ENCODE data around the gene ABCC9. TPM values are rescaled to one million over a fixed set of nuclear protein-coding genes. Genes with fewer than 3 reads are reported as not detected.

Gene ABCC9
- not detected for polyA plus RNA-seq

DNA sequence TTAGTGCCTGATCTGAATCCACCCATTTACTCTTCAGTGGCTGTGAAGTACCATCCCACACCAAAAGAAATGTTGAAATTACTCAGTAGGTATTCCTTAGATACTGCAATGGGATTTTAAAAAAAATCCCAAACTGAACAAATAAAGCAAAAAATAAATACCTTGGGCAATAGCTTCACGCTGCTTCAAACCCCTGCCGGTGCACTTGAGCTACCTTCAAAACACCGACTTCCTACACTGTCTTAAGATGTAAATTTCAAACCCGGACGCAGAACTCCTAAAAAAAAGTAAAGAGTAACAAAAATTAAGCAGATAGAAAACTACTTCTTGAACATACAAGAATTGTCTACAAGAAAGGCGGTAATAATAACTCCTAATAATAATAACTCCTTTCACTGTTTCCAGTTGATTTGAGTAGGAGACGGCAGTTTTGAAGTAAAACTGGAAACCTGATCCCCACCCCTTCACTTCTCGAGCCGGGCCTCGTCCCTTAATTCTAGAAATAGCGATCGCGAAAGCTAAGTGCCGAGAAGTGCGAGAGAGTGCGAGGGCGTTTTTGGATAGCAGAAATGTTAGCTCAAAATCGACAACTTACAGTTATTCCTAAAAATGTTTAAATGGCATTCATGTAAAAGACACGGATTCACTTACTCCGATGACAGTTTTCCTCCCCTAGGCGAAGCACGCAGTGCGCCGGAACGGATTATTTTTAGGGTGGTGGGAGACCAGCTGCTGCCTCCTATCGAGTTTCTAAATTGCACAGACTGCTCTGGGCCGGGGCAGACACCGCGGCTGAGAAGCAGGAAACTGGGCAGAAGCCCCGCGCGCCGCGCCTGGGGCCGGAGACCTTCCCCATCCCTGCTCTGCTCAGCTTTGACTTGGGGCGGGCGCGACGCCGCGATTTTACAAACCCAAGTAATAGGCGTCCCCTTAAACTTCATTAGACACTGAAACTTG, at the start of gene ABCC9:
TSS of gene ABCC9 (minus strand) at position 878 of the 957 bp plus-strand sequence. CDS start 4,752 bp downstream, outside the sequence.
- Mint-ChIP-seq H3K27me3 (peaks cover 32% of the 10 kb centered on the region), H3K4me3 (peak within 1 kb of the TSS in 2 of 4 donors; percentile 25 to 34), H3K36me3 (no peaks in the 10 kb centered on the region), H3K9me3 (peaks cover 0 to 10% (median 1%) of the 10 kb centered on the region in 3 donors), H3K4me1 (peaks cover 2 to 10% (median 4%) of the 10 kb centered on the region in 3 donors), H3K27ac (peak within 1 kb of the TSS in 1 of 3 donors; percentile 23)

DNA sequence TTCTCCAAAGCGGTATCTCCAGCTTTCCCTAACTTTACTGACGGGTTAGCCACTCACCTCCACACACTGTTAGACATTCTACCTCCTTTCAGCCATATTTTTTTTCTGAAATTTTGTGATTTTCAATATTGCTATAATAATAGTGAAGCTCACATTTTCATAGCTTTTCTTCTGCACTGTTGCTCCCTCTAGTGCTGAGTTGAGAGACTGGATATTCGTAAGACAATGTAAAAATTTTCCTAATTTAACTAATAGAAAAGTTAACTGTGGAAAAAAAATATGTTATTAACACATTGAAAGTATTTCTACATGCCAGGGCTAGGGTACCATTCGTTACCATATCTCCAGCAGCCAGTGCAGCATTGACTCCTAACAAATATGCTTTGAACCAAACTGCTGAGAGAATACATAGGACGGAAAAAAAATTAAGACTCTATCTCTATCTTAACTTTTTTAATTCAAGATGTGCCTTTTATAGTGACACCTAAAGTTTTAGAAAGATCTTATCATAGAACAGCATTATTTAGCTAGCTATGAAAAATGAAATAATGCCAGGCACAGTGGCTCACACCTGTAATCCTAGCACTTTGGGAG, 48.7 kb upstream of the ABCC9 start:
- Mint-ChIP-seq H3K27ac (no peak overlapping the region), H3K4me1 (peaks cover 0 to 4% (median 0%) of the 10 kb centered on the region in 3 donors), H3K4me3 (no peak overlapping the region), H3K36me3 (no peaks in the 10 kb centered on the region), H3K9me3 (no peaks in the 10 kb centered on the region), H3K27me3 (no peaks in the 10 kb centered on the region)

- Mint-ChIP-seq H3K9me3 (no peaks in the 10 kb centered on the region), H3K36me3 (no peaks in the 10 kb centered on the region), H3K4me1 (peaks cover 0 to 4% (median 0%) of the 10 kb centered on the region in 3 donors), H3K27ac (no peak overlapping the region), H3K27me3 (no peaks in the 10 kb centered on the region), H3K4me3 (no peak overlapping the region)
Measured at GRCh38 chr12:21988619-21989018, 47.4 kb upstream of the ABCC9 start.

- H3K27ac Mint-ChIP-seq: no peak overlapping the region
- no peaks in the 10 kb centered on the region for H3K27me3 Mint-ChIP-seq
- H3K36me3 Mint-ChIP-seq: no peaks in the 10 kb centered on the region
- no peak overlapping the region for H3K4me3 Mint-ChIP-seq
- no peaks in the 10 kb centered on the region for H3K9me3 Mint-ChIP-seq
- peaks cover 0 to 2% (median 0%) of the 10 kb centered on the region in 3 donors for H3K4me1 Mint-ChIP-seq
Measured at GRCh38 chr12:21987755-21988154, 46.5 kb upstream of the ABCC9 start.

GRCh38 chr12:21985155-21985554, 43.9 kb upstream of the ABCC9 start:
- no peaks in the 10 kb centered on the region for H3K9me3 Mint-ChIP-seq
- no peaks in the 10 kb centered on the region for H3K36me3 Mint-ChIP-seq
- H3K4me1 Mint-ChIP-seq: no peaks in the 10 kb centered on the region

GRCh38 chr12:21984375-21984774, 43.1 kb upstream of the ABCC9 start:
- Mint-ChIP-seq H3K36me3 (no peaks in the 10 kb centered on the region), H3K27me3 (no peaks in the 10 kb centered on the region), H3K27ac (no peak overlapping the region), H3K9me3 (no peaks in the 10 kb centered on the region), H3K4me3 (no peak overlapping the region), H3K4me1 (no peaks in the 10 kb centered on the region)

More at GRCh38 chr12:21985155-21985554, 43.9 kb upstream of the ABCC9 start:
- H3K4me3 Mint-ChIP-seq: no peak overlapping the region
- H3K27ac Mint-ChIP-seq: no peak overlapping the region
- H3K27me3 Mint-ChIP-seq: no peaks in the 10 kb centered on the region

DNA sequence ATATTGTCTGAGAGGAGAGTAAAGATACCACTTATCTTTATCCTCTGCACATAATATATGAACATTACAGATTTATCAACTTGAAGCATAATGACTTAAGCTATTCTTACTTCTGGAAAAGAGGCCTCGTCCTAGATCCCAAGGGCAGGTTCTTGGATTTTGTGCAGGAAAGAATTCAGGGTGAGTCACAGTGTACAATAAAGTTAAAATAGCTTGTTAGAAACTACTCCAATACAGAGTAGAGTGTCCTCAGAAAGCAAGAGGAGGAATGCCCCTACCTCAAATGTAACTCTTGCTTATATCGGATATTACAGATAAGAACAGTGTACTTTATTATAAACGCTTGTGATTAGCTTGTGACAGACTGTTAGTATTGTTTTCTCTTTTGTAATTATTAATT, 41.9 kb upstream of the ABCC9 start:
- H3K4me3 Mint-ChIP-seq: no peak overlapping the region
- H3K27me3 Mint-ChIP-seq: no peaks in the 10 kb centered on the region
- no peaks in the 10 kb centered on the region for H3K9me3 Mint-ChIP-seq
- H3K27ac Mint-ChIP-seq: no peak overlapping the region
- H3K4me1 Mint-ChIP-seq: no peaks in the 10 kb centered on the region
- H3K36me3 Mint-ChIP-seq: no peaks in the 10 kb centered on the region

GRCh38 chr12:21980544-21980943, 39.3 kb upstream of the ABCC9 start:
- Mint-ChIP-seq H3K27me3 (no peaks in the 10 kb centered on the region), H3K36me3 (no peaks in the 10 kb centered on the region), H3K27ac (no peak overlapping the region), H3K4me1 (no peaks in the 10 kb centered on the region), H3K4me3 (no peak overlapping the region), H3K9me3 (no peaks in the 10 kb centered on the region)

DNA sequence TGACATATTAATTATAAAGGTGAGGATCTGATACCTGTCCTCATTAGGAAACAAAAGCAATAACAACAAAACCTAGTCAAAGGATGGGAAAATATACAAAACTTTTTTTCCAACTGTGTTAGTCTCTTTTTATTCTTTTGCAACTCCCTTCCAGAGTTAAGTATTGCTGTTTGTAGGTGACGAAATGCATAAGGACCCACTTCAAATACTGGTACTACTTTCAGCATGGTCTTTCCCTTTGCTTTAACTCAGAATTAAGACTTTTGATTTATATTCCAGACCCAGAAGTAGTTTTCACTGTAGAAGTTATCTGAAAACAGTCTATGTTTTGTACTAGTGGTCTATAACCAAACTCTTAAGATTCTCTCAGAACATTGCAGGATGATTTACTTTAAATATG, 34.1 kb upstream of the ABCC9 start:
- H3K36me3 Mint-ChIP-seq: no peaks in the 10 kb centered on the region
- H3K4me3 Mint-ChIP-seq: no peak overlapping the region
- peaks cover 0 to 2% (median 0%) of the 10 kb centered on the region in 3 donors for H3K9me3 Mint-ChIP-seq
- no peaks in the 10 kb centered on the region for H3K4me1 Mint-ChIP-seq
- H3K27me3 Mint-ChIP-seq: no peaks in the 10 kb centered on the region
- H3K27ac Mint-ChIP-seq: no peak overlapping the region

DNA sequence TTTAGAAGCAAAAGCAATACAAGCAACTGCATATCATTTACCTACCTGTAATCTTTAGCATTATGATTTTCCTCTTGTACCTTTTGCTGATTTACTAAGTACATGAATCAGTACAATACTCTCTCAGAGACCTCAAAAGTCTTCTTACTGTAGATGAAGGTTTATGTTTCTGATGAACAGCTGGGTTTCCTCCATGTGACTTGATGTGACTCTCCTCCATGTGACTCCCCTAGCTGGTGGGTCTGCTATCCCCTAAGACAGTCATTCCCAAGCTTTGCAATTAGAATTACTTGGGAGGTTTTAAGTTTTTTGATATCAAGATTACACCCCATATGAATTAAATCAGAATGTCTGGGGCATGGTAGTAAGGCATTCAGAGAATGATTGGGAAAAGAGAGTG, 32.0 kb upstream of the ABCC9 start:
- Mint-ChIP-seq H3K36me3 (no peaks in the 10 kb centered on the region), H3K4me3 (no peak overlapping the region), H3K9me3 (peaks cover 0 to 5% (median 2%) of the 10 kb centered on the region in 3 donors), H3K27ac (no peak overlapping the region), H3K4me1 (no peaks in the 10 kb centered on the region), H3K27me3 (no peaks in the 10 kb centered on the region)

GRCh38 chr12:21972055-21972454, 30.8 kb upstream of the ABCC9 start:
- Mint-ChIP-seq H3K4me3 (no peak overlapping the region), H3K27ac (no peak overlapping the region), H3K9me3 (peaks cover 0 to 5% (median 2%) of the 10 kb centered on the region in 3 donors)

DNA sequence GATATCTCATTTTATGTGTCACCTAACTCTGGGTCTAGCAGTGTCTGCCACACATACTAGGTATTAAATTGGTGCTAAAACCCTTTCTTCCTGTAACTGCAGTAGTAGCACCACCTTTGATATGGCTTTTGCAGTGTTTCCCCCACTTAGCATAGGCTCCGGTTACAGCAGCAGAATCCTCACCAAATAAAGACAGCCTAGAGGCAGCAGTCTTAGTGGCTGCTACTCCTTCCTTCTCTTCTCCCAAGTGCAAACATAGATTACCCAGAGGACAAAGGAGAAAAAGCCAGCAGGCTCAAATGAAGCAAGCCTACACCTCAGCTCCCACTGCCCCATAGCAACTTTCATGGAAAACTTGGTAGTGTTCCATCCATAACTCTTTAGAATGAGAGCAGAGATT, 30.1 kb upstream of the ABCC9 start:
- Mint-ChIP-seq H3K9me3 (peaks cover 0 to 5% (median 2%) of the 10 kb centered on the region in 3 donors), H3K36me3 (no peaks in the 10 kb centered on the region), H3K4me1 (no peaks in the 10 kb centered on the region), H3K27ac (no peak overlapping the region), H3K4me3 (no peak overlapping the region), H3K27me3 (no peaks in the 10 kb centered on the region)

More at GRCh38 chr12:21972055-21972454, 30.8 kb upstream of the ABCC9 start:
- H3K36me3 Mint-ChIP-seq: no peaks in the 10 kb centered on the region
- no peaks in the 10 kb centered on the region for H3K4me1 Mint-ChIP-seq
- H3K27me3 Mint-ChIP-seq: no peaks in the 10 kb centered on the region

DNA sequence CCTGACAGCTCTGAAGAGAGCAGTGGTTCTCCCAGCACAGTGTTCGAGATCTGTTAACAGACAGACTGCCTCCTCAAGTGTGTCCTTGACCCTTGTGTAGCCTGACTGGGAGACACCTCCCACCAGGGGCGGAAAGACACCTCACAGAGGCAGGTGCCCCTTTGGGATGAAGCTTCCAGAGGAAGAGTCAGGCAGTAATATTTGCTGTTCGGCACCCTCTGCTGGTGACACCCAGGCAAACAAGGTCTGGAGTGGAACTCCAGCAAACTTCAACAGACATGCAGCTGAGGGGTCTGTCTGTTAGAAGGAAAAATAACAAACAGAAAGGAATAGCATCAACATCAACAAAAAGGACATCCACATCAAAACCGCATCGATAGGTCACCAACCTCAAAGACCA, 21.6 kb upstream of the ABCC9 start:
- no peak overlapping the region for H3K27ac Mint-ChIP-seq

GRCh38 chr12:21962236-21962635, 21.0 kb upstream of the ABCC9 start:
- H3K27ac Mint-ChIP-seq: no peak overlapping the region
- H3K9me3 Mint-ChIP-seq: peaks cover 0 to 4% (median 4%) of the 10 kb centered on the region in 3 donors
- no peaks in the 10 kb centered on the region for H3K27me3 Mint-ChIP-seq
- no peaks in the 10 kb centered on the region for H3K36me3 Mint-ChIP-seq
- H3K4me1 Mint-ChIP-seq: no peaks in the 10 kb centered on the region
- H3K4me3 Mint-ChIP-seq: no peak overlapping the region

More for the DNA sequence above, 21.6 kb upstream of the ABCC9 start:
- H3K27me3 Mint-ChIP-seq: no peaks in the 10 kb centered on the region
- H3K36me3 Mint-ChIP-seq: no peaks in the 10 kb centered on the region
- peaks cover 0 to 4% (median 4%) of the 10 kb centered on the region in 3 donors for H3K9me3 Mint-ChIP-seq
- H3K4me1 Mint-ChIP-seq: no peaks in the 10 kb centered on the region
- peak overlapping the region in 1 of 4 donors; percentile 10 for H3K4me3 Mint-ChIP-seq

- Mint-ChIP-seq H3K4me1 (no peaks in the 10 kb centered on the region), H3K36me3 (no peaks in the 10 kb centered on the region), H3K27me3 (peaks cover 1% of the 10 kb centered on the region), H3K4me3 (no peak overlapping the region), H3K27ac (no peak overlapping the region), H3K9me3 (peaks cover 5 to 21% (median 6%) of the 10 kb centered on the region in 3 donors)
Measured at GRCh38 chr12:21950649-21951048, 9.4 kb upstream of the ABCC9 start.
